Neural progenitor cell (in vitro differentiated cells): ENCODE measurements around the gene CAMK1D. TPM values are rescaled to one million over a fixed set of nuclear protein-coding genes. Genes with fewer than 3 reads are reported as not detected.

Experiments used
- DNase-seq: peaks from one replicate; pipeline ENCODE4 v3.0.0-alpha.2; 2016; ENCODE audit warnings: low spot score
- H2AFZ ChIP-seq: fragments of 200-600 bp; sonication (generic); replicated peaks from 2 replicates; pipeline ENCODE4 v1.6.1; 2016; ENCODE audit warnings: antibody characterized with exemption
- H3F3A ChIP-seq: fragments of 200-600 bp; sonication (generic); 2 replicates; pipeline ENCODE4 v1.6.1; 2016; ENCODE audit warnings: antibody characterized with exemption, low read depth
- H3K27ac ChIP-seq: fragments of 200-600 bp; sonication (generic); 2 replicates; pipeline ENCODE4 v1.5.1; 2016; ENCODE audit warnings: mild to moderate bottlenecking
- H3K27me3 ChIP-seq: fragments of 200-600 bp; sonication (generic); 2 replicates; pipeline ENCODE4 v1.6.1; 2016; ENCODE audit warnings: mild to moderate bottlenecking, moderate library complexity
- H3K36me3 ChIP-seq: fragments of 200-600 bp; sonication (generic); 2 replicates; pipeline ENCODE4 v1.5.1; 2016
- H3K4me1 ChIP-seq: fragments of 200-600 bp; sonication (generic); 2 replicates; pipeline ENCODE4 v1.6.1; 2016; ENCODE audit warnings: mixed run types
- H3K4me2 ChIP-seq: fragments of 200-600 bp; sonication (generic); 2 replicates; pipeline ENCODE4 v1.6.1; 2016
- H3K4me3 ChIP-seq: fragments of 200-600 bp; sonication (generic); 2 replicates; pipeline ENCODE4 v1.5.1; 2016
- H3K79me2 ChIP-seq: fragments of 200-600 bp; sonication (generic); 2 replicates; pipeline ENCODE4 v1.6.1; 2016; ENCODE audit warnings: low read depth
- H3K9ac ChIP-seq: fragments of 200-600 bp; sonication (generic); 2 replicates; pipeline ENCODE4 v1.6.1; 2016
- H3K9me3 ChIP-seq: fragments of 200-600 bp; sonication (generic); 2 replicates; pipeline ENCODE4 v1.5.1; 2016; ENCODE audit warnings: low read depth
- H4K20me1 ChIP-seq: fragments of 200-600 bp; sonication (generic); 2 replicates; pipeline ENCODE4 v1.6.1; 2016; ENCODE audit warnings: low read depth
- H3K27ac Mint-ChIP-seq: 3 replicates; pipeline ENCODE4 v1.8.0; 2021; ENCODE audit warnings: mixed read lengths
- H3K27me3 Mint-ChIP-seq: 2 replicates; pipeline ENCODE4 v1.8.0; 2022; ENCODE audit warnings: low read depth, mild to moderate bottlenecking, inconsistent platforms, moderate library complexity, mixed read lengths; ENCODE audit not compliant: insufficient read depth
- H3K36me3 Mint-ChIP-seq: 3 replicates; pipeline ENCODE4 v1.8.0; 2021; ENCODE audit warnings: mixed read lengths
- H3K4me1 Mint-ChIP-seq: 3 replicates; pipeline ENCODE4 v1.8.0; 2021; ENCODE audit warnings: mixed read lengths
- H3K4me3 Mint-ChIP-seq: 3 replicates; pipeline ENCODE4 v1.8.0; 2021; ENCODE audit warnings: mild to moderate bottlenecking, moderate library complexity, mixed read lengths
- H3K9me3 Mint-ChIP-seq: 3 replicates; pipeline ENCODE4 v1.8.0; 2020; ENCODE audit warnings: mixed read lengths
- CTCF ChIP-seq: fragments of 200-600 bp; sonication (generic); IDR thresholded peaks from 2 replicates; pipeline ENCODE4 v1.5.1; 2017; ENCODE audit warnings: antibody characterized with exemption, mild to moderate bottlenecking
- EZH2 ChIP-seq: fragments of 200-600 bp; sonication (generic); IDR thresholded peaks from 2 replicates; pipeline ENCODE4 v1.6.1; 2017; ENCODE audit warnings: antibody characterized with exemption, mild to moderate bottlenecking, moderate library complexity
- EZH2phosphoT487 ChIP-seq: fragments of 200-600 bp; sonication (generic); IDR thresholded peaks from 2 replicates; pipeline ENCODE4 v1.6.1; 2017; ENCODE audit warnings: antibody characterized with exemption
- total RNA-seq: library from RNA; depleted of rRNA; stranded (reverse); fragments of >200 nt; gene quantifications from 2 replicates; pipeline ENCODE4 v1.2.3, GENCODE V29; 2015; ENCODE audit warnings: low replicate concordance

CAMK1D gene
- total RNA-seq, 1 donor from 2014 or later: 7.6 TPM

DNA sequence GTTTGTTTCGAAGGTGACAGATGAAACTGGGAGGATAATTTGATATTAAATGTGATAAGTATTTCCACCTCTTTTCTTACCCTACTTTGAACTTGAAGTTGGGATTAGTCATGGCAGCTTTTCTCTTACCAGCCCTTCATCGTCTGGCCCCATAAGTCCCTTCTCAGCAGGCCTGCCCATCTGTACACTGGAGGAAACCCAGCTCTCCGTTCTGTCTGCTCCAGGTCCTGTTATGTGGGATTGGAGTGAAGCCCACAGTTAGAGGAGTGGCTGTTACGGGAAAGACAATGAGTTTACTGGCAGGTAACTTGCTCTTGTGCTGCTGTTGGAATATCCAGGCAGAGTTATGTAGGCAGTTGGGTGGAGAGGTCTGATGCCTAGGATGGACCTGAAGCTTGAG, 127.3 kb downstream of the CAMK1D start:
- Histone ChIP-seq H3K9me3 (no peaks in the 10 kb centered on the region), H3K4me2 (no peak overlapping the region), H3K27ac (no peak overlapping the region), H3K79me2 (no peaks in the 10 kb centered on the region), H3K4me1 (peaks cover 2% of the 10 kb centered on the region), H3F3A (peaks cover 7% of the 10 kb centered on the region), H4K20me1 (no peaks in the 10 kb centered on the region), H3K9ac (no peak overlapping the region), H3K27me3 (no peaks in the 10 kb centered on the region), H3K4me3 (no peak overlapping the region), H2AFZ (no peak overlapping the region), H3K36me3 (no peaks in the 10 kb centered on the region)
- H3K9me3 Mint-ChIP-seq: peaks cover 8% of the 10 kb centered on the region
- H3K4me1 Mint-ChIP-seq: peaks cover 13% of the 10 kb centered on the region
- peaks cover 4% of the 10 kb centered on the region for H3K27me3 Mint-ChIP-seq
- DNase-seq: no peak
- no peak overlapping the region for H3K27ac Mint-ChIP-seq
- TF ChIP-seq EZH2: no peak
- TF ChIP-seq CTCF: no peak
- TF ChIP-seq EZH2phosphoT487: no peak
- H3K4me3 Mint-ChIP-seq: no peak overlapping the region
- peaks cover 3% of the 10 kb centered on the region for H3K36me3 Mint-ChIP-seq

DNA sequence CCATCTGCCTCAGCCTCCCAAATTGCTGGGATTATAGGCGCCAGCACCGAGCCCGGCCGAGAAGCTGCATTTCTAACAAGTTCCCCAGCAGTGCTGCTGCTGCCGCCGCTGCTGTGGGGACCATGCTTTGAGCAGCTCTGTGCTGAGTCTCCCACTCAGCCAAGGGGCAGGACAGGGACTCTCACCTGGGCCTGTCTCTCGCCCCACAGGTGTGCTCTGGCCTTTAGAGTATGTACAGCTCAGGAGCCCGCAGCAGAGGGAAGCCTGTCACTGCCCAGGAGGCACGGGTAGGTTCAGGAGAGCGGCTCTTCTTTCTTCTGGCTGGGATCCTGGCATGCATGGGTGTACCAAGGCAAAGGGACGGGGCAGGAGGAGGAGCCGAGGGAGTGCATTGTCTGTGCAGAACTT, 130.1 kb downstream of the CAMK1D start:
- Mint-ChIP-seq H3K27me3 (peaks cover 4% of the 10 kb centered on the region), H3K4me1 (peaks cover 27% of the 10 kb centered on the region), H3K36me3 (peaks cover 3% of the 10 kb centered on the region), H3K9me3 (peaks cover 10% of the 10 kb centered on the region), H3K4me3 (no peak overlapping the region), H3K27ac (no peak overlapping the region)
- Histone ChIP-seq H3K27me3 (no peaks in the 10 kb centered on the region), H3K9ac (no peak overlapping the region), H3F3A (peaks cover 21% of the 10 kb centered on the region), H3K4me3 (no peak overlapping the region), H3K4me1 (peaks cover 18% of the 10 kb centered on the region), H3K9me3 (no peaks in the 10 kb centered on the region), H3K4me2 (no peak overlapping the region), H4K20me1 (no peaks in the 10 kb centered on the region), H3K36me3 (no peaks in the 10 kb centered on the region), H3K27ac (no peak overlapping the region), H3K79me2 (no peaks in the 10 kb centered on the region), H2AFZ (no peak overlapping the region)
- no peak for DNase-seq
- TF ChIP-seq EZH2phosphoT487: no peak

- TF ChIP-seq EZH2phosphoT487: no peak
- no peak for TF ChIP-seq EZH2
- no peak for TF ChIP-seq CTCF
- H3F3A ChIP-seq: peaks cover 21% of the 10 kb centered on the region
- Mint-ChIP-seq H3K27ac (no peak overlapping the region), H3K9me3 (peaks cover 10% of the 10 kb centered on the region), H3K4me3 (no peak overlapping the region), H3K27me3 (peaks cover 4% of the 10 kb centered on the region), H3K36me3 (peaks cover 3% of the 10 kb centered on the region), H3K4me1 (peaks cover 29% of the 10 kb centered on the region)
- no peaks in the 10 kb centered on the region for H3K79me2 ChIP-seq
- no peak overlapping the region for H3K9ac ChIP-seq
- no peaks in the 10 kb centered on the region for H3K9me3 ChIP-seq
- no peak overlapping the region for H3K27ac ChIP-seq
- no peaks in the 10 kb centered on the region for H3K27me3 ChIP-seq
- no peak overlapping the region for H2AFZ ChIP-seq
- H3K4me1 ChIP-seq: peaks cover 19% of the 10 kb centered on the region
- H3K4me2 ChIP-seq: no peak overlapping the region
- DNase-seq: no peak
- H4K20me1 ChIP-seq: no peaks in the 10 kb centered on the region
- no peaks in the 10 kb centered on the region for H3K36me3 ChIP-seq
- no peak overlapping the region for H3K4me3 ChIP-seq
Measured at GRCh38 chr10:12479924-12480323, 130.6 kb downstream of the CAMK1D start.

DNA sequence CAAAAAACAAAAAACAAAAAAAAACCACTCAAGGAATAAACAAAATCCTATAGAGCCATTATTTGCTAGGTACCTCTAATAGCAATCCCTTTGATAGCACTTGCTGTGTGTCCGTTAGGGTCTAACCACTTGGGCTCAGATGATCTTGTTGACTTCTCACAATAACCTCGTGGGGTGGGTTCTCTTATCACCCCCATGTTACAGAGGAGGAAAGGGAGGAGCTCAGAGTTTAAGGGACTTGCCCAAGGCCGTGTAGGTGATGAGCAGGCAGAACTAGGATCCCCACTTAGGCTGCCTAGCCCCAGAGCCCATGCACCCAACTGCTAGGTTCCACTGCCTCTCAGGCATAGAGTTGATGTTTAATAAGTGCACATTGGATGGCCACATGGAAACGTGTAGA, 131.1 kb downstream of the CAMK1D start:
- no peak for DNase-seq
- Histone ChIP-seq H3K4me1 (peaks cover 19% of the 10 kb centered on the region), H3K4me3 (no peak overlapping the region), H3K79me2 (no peaks in the 10 kb centered on the region), H3F3A (peaks cover 21% of the 10 kb centered on the region), H3K9ac (no peak overlapping the region), H2AFZ (no peak overlapping the region), H3K27me3 (no peaks in the 10 kb centered on the region), H3K9me3 (no peaks in the 10 kb centered on the region), H4K20me1 (no peaks in the 10 kb centered on the region), H3K36me3 (no peaks in the 10 kb centered on the region), H3K27ac (no peak overlapping the region), H3K4me2 (no peak overlapping the region)
- H3K9me3 Mint-ChIP-seq: peaks cover 10% of the 10 kb centered on the region
- H3K4me1 Mint-ChIP-seq: peaks cover 35% of the 10 kb centered on the region
- no peak overlapping the region for H3K4me3 Mint-ChIP-seq
- H3K36me3 Mint-ChIP-seq: peaks cover 3% of the 10 kb centered on the region
- no peak overlapping the region for H3K27ac Mint-ChIP-seq
- H3K27me3 Mint-ChIP-seq: peaks cover 5% of the 10 kb centered on the region
- TF ChIP-seq CTCF (no peak), EZH2 (no peak), EZH2phosphoT487 (no peak)
